Measurements from ENCODE around the gene SFSWAP.
"Not testable (repeated sequence)": the region's sequence is repeated elsewhere in the genome, so short reads cannot be mapped to it uniquely, and the experiment has no call there.

SFSWAP gene

DNA sequence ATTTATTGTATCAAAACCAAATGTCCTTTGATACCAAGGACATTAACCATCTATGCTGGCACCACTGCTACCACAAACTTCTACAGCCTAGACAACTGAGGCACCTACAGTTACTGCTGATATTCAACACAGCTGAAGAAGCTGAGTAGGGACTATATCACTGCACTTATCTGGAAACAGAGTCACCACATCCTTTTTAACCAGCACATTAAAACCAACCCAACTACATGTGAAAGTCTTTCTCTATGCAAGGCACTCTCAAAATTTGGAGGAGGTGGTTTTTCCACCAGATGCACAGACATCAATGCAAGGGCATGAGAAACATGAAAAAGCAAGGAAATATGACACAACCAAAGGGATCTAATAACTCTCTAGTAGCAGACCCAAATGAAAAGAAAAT is 7.7 kb upstream of the SFSWAP start:
- DNase-seq = no peak

DNA sequence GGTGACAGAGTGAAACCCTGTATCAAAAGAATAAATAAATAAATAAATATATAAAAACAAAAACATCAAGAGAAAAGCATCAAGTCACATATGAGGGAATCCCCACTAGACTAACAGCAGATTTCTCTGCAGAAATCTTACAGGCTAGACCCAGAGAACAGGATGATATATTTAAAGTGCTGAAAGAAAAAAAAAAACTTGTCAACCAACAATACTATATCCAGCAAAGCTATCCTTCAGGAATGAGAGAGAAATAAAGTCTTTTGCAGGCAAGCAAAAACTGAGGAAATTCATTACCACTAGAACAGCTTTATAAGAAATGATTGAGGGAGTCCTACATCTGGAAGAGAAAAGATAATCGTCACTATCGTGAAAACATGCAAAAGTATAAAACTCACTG is 6.4 kb upstream of the SFSWAP start:
- no peak for DNase-seq

DNA sequence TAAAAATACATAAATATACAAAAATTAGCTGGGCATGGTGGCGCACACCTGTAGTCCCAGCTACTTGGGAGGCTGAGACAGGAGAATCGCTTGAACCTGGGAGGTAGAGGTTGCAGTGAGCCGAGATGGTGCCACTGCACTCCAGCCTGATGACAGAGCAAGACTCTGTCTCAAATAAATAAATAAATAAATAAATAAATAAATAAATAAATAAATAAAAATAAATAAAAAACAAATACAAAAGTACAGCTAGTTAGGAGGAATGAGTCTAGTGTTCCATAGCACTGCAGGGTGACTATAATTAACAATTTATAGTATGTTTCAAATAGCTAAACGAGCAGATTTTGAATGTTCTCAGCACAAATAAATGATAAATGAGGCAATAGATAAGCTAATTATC is 4.2 kb upstream of the SFSWAP start:
- not testable (repeated sequence) for DNase-seq

DNA sequence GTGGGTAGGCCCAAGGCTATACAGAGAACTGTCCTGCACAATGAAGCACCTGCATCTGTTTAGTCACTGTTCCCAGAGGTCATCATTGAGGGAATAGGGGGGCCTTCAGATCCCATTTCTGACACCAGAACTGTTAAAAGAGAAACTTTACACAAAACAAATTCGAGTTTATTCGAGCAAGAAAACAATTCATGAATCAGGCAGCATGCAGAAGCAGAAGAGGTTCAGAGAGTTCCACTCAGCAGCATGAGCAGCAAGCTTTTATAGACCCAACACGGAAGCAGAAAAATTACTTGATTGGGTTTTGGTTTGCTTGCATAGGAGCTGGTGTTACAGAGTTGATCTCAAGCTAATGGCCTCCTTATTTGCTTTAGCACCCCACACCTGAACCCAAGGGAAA is 1.7 kb upstream of the SFSWAP start:
- DNase-seq = no peak

DNA sequence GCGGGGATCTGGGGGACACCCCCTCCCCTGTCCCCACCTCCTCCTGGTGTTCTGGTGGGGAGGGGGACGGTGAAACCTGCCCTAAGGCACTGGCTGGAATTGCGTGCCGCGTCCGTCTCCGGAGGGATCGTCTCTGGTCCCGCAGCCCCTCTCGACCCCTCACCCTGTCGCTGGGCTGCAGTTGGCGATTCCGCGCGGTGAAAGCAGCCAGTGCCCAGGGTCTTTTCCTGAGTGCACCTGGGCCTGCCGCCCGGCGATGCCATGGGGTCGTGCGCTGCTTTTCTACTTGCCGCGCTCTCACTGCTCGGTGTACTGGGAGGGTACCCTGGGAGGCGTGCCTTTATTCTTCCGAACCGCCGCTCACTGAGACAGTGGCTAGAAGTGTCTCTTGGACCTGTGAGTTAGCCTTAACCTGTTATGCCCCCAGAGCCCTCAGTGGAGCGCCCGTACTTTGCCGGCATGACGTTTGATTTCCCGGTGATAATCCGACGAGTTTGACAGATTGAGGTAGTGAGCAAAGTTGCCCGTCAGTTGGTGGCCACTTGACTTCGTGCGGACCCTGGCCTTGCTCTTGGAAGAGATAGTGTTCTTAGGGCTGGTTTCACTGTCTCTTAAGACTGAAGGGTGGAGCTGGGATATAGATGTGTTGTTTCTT is 788 bp downstream of the SFSWAP start:
- no peak for DNase-seq

DNA sequence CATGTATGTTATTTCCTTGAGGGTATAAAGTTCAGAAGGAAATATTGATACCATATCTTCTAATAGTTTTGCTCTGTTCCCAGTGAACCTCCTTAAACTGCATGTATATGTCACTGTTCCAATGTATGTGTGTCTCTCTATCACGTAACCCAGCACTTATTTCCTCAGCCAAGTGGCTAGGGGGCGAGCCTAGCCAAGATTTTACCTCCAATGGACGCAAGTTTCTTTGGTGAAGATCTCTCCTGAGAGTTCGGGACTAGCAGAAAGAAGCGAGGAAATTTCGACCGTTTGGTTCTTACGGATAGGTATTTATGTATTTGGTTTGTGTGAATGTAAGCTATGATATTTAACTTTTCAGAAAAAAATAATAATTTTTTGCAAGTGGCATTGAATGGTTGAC is 2.5 kb downstream of the SFSWAP start:
- no peak for DNase-seq

DNA sequence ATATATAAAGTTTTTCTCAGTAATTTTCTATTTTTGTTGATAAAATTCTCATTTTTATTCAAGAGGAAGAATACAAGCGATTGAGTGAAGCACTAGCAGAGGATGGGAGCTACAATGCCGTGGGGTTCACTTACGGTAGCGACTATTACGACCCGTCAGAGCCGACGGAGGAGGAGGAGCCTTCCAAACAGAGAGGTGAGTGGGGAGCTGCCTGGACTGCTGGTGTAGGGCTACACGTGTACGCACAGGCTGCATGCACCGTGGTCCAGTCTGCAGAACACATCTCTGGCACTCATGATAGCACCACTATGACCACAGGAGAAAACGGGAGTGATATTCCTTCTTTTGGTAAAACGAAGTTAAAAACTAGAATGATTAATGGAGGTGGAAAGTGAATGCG is 3.9 kb downstream of the SFSWAP start:
- no peak for DNase-seq

DNA sequence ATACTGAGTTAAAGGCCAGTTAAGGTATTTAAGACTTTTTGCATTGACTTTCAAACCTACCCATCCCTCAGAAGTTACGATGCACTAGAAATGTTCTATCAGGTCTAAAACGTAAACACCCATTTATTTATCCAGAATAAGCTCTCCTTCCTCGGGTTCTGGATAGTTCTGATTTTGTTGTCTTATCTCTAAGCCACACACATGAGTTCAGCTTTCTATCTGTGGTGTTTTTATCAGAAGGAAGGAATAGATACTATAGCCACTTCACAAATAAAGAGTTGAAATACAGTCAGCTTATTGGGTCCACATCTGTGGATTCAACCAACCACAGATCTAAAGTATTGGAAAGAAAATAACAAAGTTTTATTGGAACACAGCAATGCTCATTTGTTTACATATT is 5.4 kb downstream of the SFSWAP start:
- DNase-seq = no peak

DNA sequence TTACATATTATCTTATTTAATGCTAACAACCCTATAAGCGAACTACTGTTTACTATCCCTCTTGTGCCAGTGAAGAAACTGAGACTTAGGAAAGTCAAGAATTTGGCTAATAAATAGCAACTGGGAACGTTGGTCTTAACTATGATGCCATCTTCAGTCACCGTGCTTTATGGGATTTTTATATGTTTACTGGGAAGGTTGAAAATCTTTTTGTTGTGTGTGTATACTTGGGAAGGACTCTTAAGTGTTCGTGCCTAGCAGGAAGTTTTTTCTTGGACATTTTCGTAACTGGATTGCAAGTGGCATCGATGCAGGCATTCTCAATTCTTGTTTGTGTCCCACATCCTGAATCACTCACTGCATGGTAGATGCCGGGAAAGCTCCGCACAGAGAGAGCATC is 9.4 kb downstream of the SFSWAP start:
- DNase-seq = no peak

DNA sequence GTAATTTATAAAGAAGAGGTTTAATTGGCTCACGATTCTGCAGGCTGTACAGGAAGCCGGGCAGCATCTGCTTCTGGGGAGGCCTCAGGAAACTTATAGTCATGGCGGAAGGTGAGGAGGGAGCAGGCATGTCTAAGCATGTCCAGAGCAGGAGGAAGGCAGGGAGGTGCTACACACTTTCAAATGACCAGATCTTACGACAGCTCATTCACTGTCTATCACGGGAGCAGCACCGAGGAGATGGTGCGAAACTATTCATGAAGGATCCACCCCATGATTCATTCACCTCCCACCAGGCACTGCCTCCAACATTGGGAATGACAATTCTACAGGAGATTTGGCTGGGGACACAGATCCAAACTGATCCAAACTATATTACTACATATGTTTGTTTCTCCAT is 10.0 kb downstream of the SFSWAP start:
- no peak for DNase-seq

DNA sequence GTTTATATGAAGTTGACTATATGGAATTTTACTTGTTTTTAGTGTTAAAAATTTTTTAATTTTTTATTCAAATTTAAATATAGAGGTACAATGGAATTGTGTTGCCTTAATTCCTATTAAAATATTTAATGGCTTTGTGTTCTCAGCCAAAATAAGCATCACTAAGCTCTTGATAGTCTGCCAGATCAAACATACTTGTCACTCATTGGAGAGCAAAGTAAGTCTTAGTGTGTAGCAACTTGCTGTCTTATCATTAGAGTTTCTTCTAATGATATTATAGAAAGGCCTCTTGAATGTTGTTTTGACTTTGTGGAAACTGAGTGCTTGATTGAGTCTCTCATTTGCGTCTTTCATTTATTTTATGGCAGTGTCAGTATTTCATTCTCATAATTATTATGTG is 10.7 kb downstream of the SFSWAP start:
- no peak for DNase-seq

DNA sequence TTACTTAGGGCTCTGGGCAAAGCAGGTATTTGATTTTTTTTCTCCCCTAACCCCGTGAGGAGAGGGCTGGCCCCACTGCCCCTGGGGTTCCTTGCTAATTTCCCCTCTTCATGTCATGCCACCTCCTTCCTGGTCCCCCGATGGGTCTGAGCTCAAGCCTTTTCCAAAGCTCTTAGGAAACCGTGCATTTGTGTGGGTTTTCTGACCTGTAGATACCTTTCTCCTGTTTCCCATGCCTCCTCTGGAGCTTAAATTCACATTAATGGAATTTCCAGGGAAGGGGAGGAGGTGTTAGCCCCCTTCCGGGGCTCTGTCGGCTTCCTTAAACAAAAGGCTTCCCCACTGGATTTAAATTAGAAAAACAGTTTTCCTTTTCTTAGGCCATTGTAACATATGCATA is 12.6 kb downstream of the SFSWAP start:
- DNase-seq = no peak

DNA sequence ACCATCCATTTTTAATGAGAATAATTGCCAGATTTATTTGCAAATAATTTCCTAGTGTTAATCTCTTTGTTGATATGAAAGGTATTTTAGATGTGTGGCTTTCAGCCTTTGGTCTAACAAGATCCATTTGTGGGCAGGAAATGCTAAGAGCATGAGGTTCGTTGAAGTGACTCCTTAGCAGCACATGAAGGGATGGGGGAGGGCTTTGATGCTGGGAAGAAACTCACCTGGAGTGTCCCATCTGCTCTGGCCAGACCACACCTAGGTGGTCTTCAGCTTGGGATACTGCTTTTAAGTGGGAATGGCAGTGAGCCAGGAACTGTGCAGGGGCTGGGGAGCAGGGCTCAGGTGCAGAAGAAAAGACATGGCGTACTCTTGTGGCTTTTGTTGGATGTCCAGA is 13.6 kb downstream of the SFSWAP start:
- no peak for DNase-seq

DNA sequence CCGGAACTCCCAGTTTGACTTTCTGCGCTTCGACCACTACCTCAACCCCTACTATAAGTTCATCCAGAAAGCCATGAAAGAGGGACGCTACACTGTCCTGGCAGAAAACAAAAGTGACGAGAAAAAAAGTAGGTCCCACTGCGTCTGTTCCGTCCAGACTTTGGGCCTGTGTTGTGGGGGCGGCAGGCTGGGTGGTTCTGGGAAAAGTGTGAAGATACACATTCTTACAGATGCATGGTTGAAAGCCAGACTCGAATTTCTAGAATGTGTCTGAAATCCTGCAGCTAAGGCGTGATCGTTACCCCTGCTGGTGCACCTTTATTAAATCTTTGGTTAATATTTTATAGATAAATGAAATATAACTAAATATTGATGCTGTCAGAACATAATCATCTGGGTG is 14.6 kb downstream of the SFSWAP start:
- no peak for DNase-seq

DNA sequence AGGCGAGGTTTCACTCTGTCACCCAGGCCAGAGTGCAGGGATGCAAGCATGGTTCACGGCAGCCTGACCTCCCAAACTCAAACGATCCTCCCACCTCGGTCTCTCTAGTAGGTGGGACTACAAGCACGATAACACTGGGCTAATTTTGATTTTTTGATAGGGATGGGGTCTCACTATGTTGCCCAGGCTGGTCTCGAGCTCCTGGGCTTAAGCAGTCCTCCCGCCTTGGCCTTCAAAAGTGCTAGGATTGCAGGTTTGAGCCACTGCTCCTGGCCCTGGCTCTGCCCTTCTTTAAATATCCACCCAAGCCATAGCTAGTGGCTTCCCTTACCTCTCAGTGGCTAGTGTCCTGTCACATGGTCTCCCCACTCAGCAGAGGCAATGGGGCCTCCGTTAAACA is 17.8 kb downstream of the SFSWAP start:
- no peak for DNase-seq

DNA sequence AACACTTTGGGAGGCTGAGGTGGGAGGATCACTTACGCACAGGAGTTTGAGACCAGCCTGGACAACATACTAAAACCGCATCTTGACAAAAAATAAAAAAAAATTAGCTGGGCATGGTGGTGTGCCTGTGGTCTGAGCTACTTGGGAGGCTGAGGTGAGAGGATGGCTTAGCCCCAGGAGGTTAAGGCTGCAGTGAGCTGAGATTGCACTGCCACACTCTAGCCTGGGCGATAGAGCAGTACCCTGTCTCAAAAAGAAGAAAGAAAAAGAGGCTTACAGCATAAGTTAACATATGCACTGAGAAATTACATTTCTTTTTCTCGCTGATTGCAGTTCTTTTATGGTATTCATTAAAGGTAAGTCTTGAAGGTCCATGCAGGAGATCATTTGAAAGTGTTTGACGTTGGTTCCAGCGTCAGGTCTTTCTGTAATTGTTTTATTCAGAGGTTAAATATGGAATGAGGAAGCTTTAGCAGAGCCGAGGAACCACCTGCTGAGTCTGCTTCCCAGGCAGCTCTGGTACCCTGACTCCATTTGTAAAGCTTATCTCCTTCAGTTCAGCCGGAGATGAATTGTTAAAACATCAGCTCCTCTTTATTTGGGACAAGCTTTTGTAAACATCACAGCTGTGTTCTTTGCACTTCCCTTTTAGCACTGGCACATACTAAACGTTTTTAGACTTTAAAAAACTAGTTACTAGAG is 18.5 kb downstream of the SFSWAP start:
- no peak for DNase-seq

DNA sequence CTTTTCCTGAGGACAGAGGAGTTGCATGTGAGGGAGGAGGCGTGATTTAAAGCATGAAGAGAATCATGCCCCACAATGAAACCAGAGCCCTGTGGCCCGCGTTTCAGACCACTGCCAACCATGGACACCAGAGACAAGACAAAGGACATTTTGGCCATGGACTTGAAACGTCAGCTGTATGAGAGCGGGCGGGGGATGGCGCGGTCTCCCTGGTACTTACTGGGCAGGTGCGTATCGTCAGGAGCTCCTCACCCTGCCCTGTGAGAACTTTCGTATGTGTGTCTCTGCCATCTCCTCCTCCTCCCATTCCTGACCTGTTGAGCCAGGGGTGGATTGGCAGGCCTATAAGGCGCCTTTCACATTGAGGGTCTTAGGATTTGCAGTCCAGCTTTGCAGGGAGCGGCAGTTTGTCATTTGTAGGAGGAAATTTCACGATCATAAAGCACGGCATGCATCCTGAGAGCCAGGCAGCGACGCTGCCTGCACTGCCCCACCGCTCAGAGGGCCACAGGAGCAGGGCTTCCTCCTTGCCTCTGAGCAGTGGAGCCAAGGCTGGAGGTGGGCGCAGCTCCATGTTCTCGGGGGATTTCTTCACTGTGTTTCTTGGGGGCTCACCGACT is 22.2 kb downstream of the SFSWAP start:
- DNase-seq = no peak

DNA sequence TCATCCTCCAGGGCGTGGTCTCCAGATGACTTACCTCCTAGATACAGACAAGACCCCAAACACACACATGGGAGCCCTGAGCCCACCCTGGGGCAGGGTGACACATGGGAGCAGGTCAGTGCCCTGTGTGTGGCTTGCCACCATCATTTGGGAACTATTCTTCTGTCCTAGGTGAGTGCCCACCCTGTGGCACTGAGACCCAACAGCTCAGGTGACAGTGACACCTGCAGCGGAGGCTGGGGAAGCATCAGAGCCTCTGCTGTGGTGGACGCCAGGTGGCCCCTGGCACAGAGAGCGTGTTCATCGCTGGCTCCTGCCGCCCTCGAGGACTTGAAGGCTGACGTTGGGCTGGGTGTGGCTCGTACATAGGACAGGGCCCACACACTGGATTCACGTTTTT is 23.0 kb downstream of the SFSWAP start:
- no peak for DNase-seq

DNA sequence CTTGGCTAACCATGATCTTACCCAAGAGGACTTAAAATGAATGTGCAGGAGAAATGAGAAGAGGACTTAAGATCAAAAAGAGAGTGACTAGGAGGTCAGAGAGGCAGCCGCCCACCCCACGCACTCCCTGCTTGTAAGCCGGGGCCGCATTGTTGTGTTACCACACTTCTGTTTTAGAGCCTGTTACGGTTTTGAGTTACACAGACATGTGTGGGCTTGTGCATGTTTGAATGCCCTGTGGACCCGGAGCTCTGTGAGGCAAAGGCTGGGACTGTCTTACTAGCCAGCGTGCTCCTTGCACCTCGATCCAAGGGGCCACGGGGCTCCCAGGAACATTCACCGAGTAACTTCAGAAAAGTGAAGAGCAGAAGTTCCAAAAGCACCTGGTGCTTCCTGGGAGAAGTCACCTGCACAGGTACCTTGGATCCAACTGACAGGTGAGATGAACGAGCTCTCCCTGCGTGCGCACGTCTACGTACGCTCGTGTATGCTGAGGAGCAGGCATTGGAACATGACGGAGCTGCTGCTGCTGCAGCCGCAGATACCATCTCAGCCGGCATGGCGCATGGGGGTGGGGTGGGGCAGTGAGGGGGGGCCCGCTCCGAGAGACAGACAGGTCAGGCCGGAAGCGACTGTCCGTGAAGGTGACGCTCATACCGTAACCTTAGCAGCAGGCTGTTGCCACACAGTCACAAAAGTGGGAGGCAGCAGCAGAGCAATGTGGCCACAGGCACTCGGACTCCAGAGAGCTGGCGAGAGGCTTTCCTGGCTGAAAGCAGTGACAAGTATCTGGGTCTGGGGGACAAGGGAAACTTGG is 23.7 kb downstream of the SFSWAP start:
- no peak for DNase-seq

DNA sequence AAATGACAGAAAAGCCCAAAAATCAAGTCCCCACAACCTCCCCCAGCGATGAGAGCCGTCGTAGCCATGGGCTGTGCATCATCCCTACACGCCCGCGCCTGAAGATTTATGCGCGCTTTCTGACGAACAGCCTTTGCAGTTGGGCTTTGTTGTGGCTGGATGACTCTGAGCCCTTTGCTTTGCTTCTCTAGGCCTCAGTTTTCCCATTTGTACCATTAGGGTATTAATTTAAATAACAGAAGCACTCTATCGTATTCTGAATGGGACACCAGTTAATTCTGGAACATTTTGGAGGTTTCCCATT is 24.2 kb downstream of the SFSWAP start:
- DNase-seq = no peak

DNA sequence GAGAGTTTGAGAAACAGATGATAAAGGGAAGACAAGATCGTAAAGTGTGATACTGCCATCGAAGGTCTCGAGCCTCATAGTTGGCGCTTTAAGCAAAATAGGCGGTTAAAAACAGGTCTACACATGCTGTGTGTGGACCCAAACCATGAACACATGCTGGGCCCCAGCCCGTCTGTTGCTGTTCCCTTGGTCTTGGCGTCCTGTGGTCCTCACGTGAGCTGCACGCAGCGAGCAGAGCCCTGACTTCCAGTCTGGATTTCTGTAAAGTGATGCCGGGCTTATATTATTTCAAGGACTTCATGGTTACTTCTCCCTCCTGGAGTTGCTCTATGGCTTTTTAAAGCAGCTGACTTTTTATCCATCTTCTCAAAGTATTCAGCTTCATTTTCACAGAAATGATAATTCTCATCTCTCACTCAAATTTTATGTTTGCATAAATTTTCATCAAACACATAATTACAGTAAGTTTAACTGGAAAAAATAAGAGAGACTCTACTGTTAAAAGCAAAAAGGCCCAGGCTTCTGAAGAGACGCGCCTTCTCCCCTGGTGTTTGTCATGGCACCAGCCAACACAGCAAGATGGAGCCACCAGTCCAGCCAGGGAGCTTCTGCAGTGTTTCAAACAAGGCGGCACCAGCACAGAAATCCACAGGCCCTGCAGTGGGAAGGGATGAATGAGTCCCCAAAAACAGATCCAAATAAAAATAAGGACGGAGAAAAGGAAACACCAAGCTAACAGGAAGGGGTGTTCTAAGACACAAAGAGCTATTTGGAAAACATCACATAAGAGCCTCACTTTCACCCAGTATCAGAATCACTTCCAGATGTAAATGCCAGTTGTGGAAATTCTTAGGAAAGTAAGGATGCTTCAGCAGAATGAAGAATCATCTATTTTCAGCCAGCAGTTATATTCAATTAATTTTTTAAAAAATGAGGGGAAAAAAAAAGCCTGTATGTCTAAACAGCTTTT is 24.9 kb downstream of the SFSWAP start:
- no peak for DNase-seq

DNA sequence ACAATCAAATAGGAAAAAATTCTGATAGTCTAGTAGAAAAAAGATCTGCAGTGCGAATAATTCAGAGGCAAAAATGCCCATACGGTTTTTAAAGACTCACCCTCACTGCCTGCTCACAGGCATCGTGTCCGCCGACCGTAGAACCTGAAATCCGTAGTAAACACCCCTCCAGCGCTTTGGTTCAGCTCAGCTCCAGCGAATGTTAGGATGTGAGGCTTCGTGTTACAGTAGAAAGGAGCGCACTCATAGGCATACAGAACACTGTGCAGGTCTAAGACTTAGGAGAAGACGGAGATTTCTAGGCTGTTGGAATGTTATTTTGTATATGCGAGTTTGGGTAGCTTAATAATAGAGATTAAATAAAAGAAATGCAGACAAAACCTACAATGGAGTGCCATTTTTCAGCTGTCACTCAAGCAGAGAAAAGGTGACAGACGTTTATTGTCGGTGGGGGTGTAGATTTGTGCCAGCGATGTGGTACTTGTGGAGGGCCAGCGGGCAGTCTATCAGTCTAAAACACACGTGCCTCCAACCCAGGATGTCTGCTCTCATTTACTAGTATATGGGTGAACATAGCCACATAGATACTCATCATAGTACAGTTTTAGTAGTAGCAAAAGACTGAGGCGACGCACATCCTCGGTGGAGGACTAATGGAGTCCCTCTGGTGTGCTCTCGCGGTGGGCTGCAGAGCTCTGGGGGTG is 25.7 kb downstream of the SFSWAP start:
- no peak for DNase-seq

Data from NCI-H446 (cell line).